HG03442 (cell line): ENCODE data around the gene HSPB9.
"Not testable (repeated sequence)": the region's sequence is repeated elsewhere in the genome, so short reads cannot be mapped to it uniquely, and the experiment has no call there.

Experiments
- ATAC-seq: cut with Tn5 transposase; IDR thresholded peaks from one replicate; pipeline ENCODE4 v1.9.1; 2021; ENCODE audit warnings: mild to moderate bottlenecking, moderate library complexity; ENCODE audit not compliant: unreplicated experiment

The HSPB9 gene

DNA sequence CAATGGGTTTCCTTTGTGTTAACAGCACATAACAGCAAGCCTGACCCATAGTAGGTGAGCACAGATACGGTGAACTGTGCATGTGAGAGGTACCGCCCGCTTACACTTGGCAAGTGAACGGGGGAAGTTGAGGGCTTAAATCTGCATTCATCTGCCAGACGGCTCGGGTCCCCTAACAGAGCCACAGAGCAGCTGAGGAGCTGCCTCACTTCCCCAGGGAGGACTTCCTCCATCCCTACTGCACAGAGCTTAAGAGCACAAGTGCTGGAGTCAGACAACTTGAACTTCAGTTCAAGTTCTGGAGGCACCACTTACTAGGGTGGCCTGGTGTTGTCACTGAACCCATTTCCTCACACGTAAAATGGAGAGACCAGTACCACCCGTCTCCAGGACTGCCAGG lies 18.8 kb downstream of the HSPB9 start:
- no peak for ATAC-seq

DNA sequence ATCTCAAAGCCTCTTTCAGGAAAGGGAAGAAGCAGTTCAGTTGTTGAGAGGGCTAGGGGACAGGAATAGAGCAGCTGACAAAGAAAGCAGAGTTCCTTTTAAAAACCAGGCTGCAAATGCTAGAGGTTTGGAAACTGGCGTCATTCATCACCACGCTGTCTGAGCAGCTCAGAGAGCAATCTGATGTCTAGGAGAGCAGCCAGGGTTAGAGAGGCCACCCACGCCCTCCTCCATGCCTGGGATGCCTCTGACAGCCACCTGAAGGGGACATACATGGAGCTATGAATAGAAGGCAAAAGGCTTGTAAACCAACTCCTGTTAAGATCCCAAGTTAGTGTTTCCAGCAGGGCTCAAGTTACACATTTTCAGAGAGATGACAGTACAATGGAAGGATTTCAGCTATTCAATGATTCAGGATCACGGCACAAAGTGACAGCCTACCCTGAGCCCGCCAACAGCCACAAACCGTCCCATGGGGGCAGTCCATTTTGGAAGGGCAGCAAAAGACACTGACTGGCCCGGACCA lies 19.8 kb downstream of the HSPB9 start:
- no peak for ATAC-seq

DNA sequence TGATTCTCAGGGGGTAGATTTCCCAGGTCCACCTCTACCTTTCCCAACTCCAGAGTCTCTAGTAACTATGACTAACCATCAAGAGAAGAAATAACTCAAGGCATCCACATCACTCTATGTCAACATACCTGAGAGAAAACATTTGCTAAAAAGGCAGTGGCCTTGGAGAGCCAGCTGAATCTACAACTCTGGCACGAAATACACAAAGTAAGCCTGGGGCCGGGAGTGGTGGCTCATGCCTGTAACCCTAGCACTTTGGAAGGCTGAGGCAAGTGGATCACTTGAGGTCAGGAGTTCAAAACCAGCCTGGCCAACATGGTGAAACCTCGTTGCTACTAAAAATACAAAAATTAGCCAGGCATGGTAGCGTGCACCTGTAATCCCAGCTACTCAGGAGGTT lies 20.5 kb downstream of the HSPB9 start:
- ATAC-seq, result not testable (repeated sequence)

DNA sequence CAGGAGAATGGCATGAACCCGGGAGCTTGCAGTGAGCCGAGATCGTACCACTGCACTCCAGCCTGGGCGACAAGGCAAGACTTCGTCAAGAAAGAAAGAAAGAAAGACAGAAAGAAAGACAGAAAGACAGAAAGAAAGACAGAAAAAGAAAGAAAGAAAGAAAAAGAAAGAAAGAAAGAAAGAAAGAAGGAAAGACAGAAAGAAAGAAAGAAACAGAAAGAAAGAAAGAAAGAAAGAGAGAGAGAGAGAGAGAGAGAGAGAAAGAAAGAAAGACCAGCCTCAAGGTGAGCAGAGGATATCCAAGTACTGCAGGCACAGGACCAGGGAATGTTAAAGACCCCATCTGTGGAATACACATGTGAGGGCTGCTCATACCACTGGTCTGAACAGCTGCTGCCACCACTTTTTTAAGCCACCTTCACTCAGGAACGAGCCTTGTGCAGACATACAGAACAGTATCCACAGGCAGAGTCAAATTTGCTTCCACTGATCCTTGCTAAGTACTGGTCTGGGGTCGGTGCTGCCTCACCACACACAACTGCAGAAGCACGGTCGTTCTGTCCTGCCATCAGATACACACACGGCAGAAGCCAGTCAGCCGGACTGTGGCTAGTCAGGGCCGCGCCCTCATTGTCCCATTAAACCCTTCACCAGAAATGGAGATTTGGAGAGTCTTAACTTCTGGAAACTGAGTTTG lies 24.5 kb downstream of the HSPB9 start:
- ATAC-seq, result no peak

DNA sequence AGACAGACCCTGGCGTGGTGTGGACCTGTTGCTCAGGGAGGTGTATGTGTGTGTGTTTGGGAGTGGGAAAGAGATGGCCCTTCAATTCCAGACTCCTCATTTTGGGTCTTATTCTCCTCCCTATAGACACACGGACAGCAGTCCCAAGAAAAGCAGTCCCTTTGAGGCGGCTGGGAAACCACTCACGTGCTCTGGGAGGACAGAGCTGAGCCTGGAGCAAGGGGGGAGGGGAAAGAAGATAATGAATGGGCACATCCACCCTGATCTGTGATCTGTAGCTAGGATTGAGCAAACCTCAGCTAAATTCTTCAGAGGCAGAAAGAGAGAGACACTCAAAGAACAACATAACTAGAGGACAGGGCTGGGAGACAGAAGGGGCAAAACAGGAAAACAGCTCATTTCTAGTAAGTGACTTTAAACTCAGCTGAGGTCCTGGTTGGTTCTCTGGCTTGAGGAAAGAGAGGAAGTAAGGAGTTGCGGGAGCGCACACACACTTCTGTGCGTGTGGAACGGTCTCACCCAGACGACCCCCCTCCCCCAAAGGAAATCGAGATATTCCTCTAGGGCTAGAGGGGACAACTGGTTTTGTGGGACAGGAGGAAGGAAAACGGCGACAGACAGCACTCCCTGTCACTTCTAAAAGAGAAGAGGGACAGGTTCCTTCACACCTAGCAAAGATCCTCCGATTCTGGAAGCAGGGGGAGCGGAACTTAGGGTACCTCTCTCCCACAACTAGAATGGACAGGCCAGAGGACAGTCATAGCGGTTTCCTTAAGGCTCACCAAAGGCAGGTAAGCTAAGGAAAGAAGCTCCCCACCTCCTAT lies 31.5 kb downstream of the HSPB9 start:
- ATAC-seq, result no peak

DNA sequence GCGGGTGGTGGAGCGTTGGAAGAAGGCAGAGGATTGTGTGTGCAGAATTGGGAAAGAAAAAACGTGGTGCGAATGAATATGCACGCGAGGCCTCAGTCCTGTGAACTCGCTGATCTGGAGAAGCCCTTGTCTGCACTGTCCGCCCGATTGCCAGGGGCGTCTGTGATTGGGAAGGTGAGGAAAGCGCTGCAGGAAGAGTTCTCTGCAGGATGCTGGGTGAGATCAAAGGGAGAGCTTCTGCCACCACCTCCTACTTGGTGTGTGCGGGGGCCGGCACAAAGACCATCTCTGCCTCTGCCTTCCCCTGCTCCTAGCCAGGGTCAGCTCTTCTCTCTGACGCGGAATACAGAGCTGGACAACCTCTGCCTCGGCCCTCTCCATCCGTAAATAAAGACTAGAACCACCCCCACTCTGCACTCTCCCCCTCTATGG lies 33.0 kb downstream of the HSPB9 start:
- no peak for ATAC-seq

DNA sequence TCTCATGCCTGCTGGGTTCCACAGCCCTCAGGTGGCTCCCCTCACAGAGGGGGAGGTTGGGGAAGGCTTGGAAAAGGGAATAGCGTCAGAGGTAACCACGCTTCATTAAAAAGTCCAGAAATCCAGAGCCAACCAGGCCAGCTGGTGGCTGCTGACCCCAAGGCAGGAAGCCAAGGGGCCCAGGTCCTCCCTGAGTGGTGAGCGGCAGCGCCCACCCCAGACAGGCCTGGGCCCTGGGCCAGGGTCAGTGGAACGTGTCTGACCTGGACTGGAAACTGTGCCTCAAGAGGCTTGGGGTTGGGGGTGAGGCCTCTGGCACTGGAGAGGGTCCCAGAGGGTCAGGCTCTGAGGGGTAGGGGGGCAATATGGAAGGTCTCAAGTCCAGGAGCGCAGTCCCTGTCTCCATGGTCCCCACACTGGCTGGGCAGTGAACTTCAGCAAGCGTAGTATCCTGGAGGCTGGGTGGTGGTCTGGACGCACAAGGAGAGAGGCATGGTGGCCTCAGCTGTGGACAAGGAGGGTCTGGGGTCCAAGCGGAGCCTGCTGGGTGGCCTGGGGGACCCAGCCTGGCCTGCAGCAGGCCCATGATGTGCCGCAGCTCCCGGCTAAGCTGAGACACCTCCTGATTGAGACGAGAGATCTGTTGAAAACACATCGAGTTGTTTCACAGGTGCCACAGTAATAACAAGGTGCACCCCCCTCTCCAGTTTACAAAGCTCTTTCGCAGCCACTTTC lies 37.4 kb downstream of the HSPB9 start:
- ATAC-seq, result no peak

DNA sequence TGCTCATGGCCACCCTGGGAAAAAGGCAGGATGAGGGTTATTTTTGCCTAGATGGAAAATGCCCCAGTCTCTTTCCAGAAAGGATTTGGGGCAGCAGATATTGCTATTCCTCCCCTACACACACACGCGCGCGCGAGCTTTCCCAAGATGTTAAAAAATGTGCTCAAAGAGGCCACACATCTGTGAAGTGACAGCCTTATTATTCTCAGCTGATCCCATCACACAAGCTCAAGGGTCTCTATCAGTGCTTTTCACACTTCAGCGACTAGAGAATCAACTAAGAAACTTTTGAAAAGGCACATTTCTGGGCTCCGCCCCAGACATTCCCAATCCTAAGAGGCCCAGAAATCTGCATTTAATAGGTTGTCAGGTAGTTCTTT lies 37.9 kb downstream of the HSPB9 start:
- no peak for ATAC-seq

DNA sequence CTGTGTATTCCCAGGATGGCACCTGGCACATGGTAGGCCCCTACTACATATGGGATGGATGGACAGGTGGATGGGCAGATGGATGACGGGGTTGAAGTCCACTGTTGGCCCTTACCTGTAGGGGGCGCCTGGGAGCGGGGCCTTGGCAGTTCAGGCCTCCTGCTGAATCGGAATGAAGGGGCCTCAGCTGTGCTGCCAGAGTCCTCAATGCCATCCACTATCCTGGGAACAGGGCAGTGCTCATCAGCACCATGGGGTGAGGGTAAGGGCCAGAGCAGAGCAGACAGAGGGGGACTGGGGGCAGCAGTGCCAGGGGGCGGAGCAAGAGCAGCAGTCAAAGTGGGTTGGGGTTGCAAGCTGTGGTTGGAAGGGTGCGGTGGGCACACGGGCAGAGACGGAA lies 40.5 kb downstream of the HSPB9 start:
- no peak for ATAC-seq

DNA sequence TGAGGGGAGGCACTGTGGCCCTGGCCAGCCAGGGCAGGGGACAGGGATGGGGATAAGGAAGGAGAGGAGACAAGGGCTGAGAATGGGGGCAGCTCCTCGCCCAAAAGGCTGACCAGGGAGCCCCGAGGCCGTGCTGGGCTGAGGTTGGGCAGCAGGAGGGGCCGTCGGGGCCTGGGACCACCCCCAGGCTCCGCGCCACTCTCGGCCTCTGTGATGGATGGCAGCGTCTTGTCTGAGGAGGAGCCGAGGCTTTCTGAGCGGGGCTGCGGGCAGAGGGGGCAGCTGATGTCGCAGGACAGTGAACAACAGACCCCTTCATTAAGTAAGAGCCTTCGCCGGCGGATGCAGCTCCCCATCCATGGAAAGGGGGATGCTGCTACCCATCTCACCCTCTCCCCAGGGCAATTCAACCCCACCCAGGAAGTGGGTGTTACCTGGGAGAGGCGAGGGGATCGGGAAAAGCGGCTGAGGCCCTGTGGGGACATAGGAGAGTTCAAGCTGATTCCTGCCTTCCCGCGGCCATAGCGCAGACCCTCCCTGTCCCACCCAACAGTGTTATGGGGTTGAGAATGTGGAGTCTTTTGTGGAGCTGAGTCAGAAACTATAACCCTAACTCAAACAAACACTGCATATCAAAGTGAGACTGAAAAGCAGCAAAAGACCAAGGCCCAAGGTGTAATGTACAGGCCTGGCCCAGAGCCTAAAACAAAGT lies 41.2 kb downstream of the HSPB9 start:
- ATAC-seq, result no peak

DNA sequence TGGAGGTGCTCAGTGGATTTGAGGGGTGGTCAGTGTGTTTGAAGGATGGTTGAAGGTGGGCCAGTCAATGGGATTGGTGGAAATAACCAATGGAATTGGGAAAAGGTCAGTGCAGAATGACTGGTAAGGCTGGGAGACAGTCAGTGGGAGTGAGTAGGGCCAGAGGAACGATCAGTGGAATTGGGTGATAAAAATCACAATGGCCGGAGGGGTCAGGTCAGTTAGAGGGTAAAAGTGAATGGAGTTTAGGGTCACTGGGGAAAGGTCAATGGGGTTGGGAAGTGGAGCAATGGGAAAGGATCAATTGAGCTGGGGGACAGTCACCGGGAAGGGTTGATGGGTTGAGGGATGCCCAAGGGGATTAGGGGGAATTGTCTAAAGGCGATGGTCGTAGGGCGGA lies 43.1 kb downstream of the HSPB9 start:
- no peak for ATAC-seq

DNA sequence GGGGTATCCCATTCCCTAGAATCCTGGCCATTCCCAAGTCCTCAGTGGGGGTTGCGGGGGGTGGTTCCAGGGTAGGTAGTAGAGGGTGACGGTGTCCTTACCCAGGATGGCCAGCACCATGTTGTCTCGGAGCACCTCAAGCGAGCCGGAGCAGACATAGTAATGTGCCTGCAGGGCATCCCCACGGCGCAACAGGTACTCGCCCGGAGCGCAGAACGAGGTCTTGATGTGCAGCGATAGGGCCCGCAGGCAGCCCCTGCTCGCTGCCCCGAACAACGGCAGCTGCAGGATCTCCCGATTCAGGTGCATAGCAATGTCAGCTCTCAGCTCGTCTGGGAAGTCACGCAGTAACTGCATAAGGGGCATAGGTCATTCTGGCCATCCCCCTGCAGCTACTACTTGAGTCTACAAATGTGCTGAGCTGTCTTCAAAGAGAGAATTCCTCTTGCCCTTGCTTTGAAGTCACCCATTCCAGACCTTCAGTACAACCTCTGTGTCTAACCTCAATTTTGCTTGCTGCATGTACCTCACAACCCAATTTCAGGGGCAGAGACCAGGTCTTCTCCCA lies 43.7 kb downstream of the HSPB9 start:
- no peak for ATAC-seq

DNA sequence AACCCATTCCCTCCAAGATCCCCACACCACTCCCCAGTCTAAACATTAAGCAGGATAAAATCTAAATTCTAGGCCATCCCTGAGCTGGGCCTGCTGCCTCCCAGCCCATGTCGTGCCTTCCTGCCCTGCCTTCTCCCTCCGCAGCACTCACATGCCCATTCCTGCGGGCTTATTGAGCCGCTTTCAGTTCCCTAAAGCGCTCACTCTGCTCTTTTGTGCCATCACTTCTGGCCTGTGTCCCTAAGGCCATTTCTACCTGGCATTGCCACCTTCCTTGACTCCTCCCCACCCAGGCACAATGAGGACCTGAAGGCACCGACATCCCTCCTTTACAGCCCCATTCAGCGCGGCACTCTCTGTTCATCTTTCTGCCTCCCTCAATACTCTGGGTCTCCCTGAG lies 45.2 kb downstream of the HSPB9 start:
- no peak for ATAC-seq

DNA sequence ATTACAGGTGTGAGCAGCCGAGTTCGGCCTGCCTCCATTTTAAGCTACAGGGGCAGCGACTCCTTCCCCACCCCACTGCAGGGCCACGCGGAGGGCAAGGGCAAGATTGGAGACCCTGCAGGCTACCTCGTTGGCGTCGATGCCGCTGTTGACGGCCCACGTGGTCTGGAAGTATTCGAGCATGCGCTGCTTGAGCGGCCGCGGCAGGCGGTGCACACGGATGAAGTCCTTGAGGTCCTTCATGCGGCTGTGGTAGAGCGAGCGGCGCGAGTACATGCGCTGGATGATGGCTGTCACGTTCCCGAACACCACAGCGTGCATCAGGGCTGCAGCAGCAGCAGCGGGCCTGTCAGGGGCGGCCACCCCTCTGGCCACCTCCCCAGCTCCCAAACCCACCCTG lies 46.7 kb downstream of the HSPB9 start:
- no peak for ATAC-seq

DNA sequence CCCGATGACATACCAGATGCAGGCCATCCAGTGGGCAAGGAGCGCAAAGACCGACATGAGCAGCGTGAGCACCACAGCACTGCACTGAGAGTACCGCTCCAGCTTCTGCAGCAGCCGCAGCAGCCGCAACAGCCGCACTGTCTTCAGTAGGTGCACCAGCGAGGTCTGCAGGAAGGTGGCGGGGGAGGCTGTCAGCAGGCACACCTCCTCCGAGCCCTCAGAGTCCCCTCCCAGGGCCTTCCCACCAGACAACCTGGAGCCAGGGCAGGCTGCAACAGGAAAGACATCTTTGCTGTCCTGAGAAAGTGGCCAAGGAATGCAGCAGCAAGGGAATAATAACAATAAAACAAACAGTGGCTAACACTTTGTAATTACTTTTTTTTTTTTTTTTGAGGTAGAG lies 49.2 kb downstream of the HSPB9 start:
- ATAC-seq, result no peak
